H1 (cell line): ENCODE measurements around the gene UNC13D. TPM values are rescaled to one million over a fixed set of nuclear protein-coding genes. Genes with fewer than 3 reads are reported as not detected.

Experiments
- CTCF ChIA-PET: fragments of 300-600 bp; sonication (Branson Sonifier 250); formaldehyde crosslinking; loops from one replicate; lab custom pipeline; 2021; ENCODE audit not compliant: partially characterized antibody; lab: Charles Lee
- POLR2A ChIA-PET: fragments of 300-600 bp; sonication (Branson Sonifier 250); formaldehyde crosslinking; loops from one replicate; lab custom pipeline; 2021; ENCODE audit warnings: inconsistent platforms; ENCODE audit not compliant: partially characterized antibody; lab: Charles Lee
- DNase-seq, 2 experiments: peaks; one replicate each; pipeline versions ENCODE4 v3.0.0 to v3.0.0-alpha.2; 2010 to 2022; ENCODE audit warnings: low spot score in 2 of 2, low read depth in 1 of 2, mixed read lengths in 1 of 2
- FAIRE-seq: peaks from 2 replicates; lab custom pipeline; 2011; peaks lifted over from hg19 to GRCh38; lab: Jason Lieb, UNC
- H2AFZ ChIP-seq: 2 replicates; pipeline ENCODE4 v1.8.1; 2012; ENCODE audit warnings: low read length, inconsistent platforms
- H2AK5ac ChIP-seq: 2 replicates; pipeline ENCODE4 v1.6.1; 2013; ENCODE audit warnings: low read depth, low read length
- H2BK120ac ChIP-seq: replicated peaks from 2 replicates; pipeline ENCODE3; 2013; ENCODE audit warnings: low read depth, low read length, inconsistent platforms
- H2BK12ac ChIP-seq: 2 replicates; pipeline ENCODE4 v1.6.1; 2013; ENCODE audit warnings: low read depth, low read length
- H2BK15ac ChIP-seq: 2 replicates; pipeline ENCODE4 v1.6.1; 2013; ENCODE audit warnings: low read length
- H2BK20ac ChIP-seq: 2 replicates; pipeline ENCODE4 v1.6.1; 2013; ENCODE audit warnings: low read length
- H2BK5ac ChIP-seq: 2 replicates; pipeline ENCODE4 v1.6.1; 2013; ENCODE audit warnings: low read depth, low read length
- H3K14ac ChIP-seq: 2 replicates; pipeline ENCODE4 v1.6.1; 2013; ENCODE audit warnings: inconsistent platforms; ENCODE audit not compliant: insufficient read length
- H3K18ac ChIP-seq: 2 replicates; pipeline ENCODE4 v1.6.1; 2013; ENCODE audit warnings: low read length; ENCODE audit errors: extremely low read depth
- H3K23ac ChIP-seq: 2 replicates; pipeline ENCODE4 v1.6.1; 2013; ENCODE audit warnings: inconsistent platforms; ENCODE audit not compliant: insufficient read length
- H3K23me2 ChIP-seq: 2 replicates; pipeline ENCODE4 v1.6.1; 2013; ENCODE audit warnings: low read depth, low read length
- H3K27ac ChIP-seq: 2 replicates; pipeline ENCODE4 v1.6.1; 2011; ENCODE audit warnings: low read depth, low read length, inconsistent platforms
- H3K27me3 ChIP-seq, 4 experiments: replicated peaks in 1 of 4; 1 replicate in 1 of 4; 2 replicates in 3 of 4; pipeline versions ENCODE4 v1.6.1 to v1.8.1; 2011 to 2013; ENCODE audit warnings: low read length in 3 of 4, mild to moderate bottlenecking in 3 of 4, inconsistent platforms in 2 of 4, mixed read lengths in 2 of 4, moderate library complexity in 1 of 4; ENCODE audit not compliant: control insufficient read depth in 3 of 4, insufficient read depth in 3 of 4; ENCODE audit errors: extremely low read depth in 1 of 4
- H3K36me3 ChIP-seq, 4 experiments: 2 replicates each; pipeline versions ENCODE4 v1.6.1 to v1.8.1; 2011 to 2013; ENCODE audit warnings: mild to moderate bottlenecking in 4 of 4, low read length in 3 of 4, moderate library complexity in 2 of 4, control low read depth in 1 of 4, inconsistent platforms in 1 of 4; ENCODE audit not compliant: insufficient read depth in 4 of 4, control insufficient read depth in 2 of 4
- H3K4ac ChIP-seq: replicated peaks from 2 replicates; pipeline ENCODE3; 2013; ENCODE audit warnings: low read length, low read depth, mixed read lengths, inconsistent platforms; ENCODE audit not compliant: insufficient read length
- H3K4me1 ChIP-seq, 4 experiments: replicated peaks in 1 of 4; 1 replicate in 1 of 4; 2 replicates in 3 of 4; pipeline versions ENCODE4 v1.6.1 to v1.8.1; 2011 to 2013; ENCODE audit warnings: low read length in 3 of 4, inconsistent platforms in 2 of 4, mixed read lengths in 1 of 4; ENCODE audit not compliant: insufficient read depth in 4 of 4, control insufficient read depth in 3 of 4
- H3K4me2 ChIP-seq, 2 experiments: 2 replicates each; pipeline versions ENCODE4 v1.6.1 to v1.8.1; 2011 to 2013; ENCODE audit warnings: low read depth in 2 of 2, low read length in 2 of 2, control low read depth in 1 of 2, inconsistent platforms in 1 of 2, mild to moderate bottlenecking in 1 of 2; ENCODE audit not compliant: insufficient read depth in 1 of 2
- H3K4me3 ChIP-seq, 4 experiments: fragments of 200-600, 300-600 bp in 1 of 4; sonication (generic), shearing (Covaris generic), sonication (Bioruptor Twin) in 1 of 4; 2 replicates each; pipeline versions ENCODE4 v1.5.1 to v1.8.1; 2011 to 2016; ENCODE audit warnings: low read length in 4 of 4, low read depth in 3 of 4, control low read depth in 2 of 4, inconsistent platforms in 2 of 4, mild to moderate bottlenecking in 2 of 4, mixed read lengths in 1 of 4, moderate library complexity in 1 of 4; ENCODE audit not compliant: insufficient read depth in 2 of 4; ENCODE audit errors: extremely low read depth in 1 of 4
- H3K56ac ChIP-seq: replicated peaks from 2 replicates; pipeline ENCODE3; 2013; ENCODE audit warnings: low read depth, mild to moderate bottlenecking, mixed read lengths, low read length, inconsistent platforms; ENCODE audit not compliant: insufficient read length
- H3K79me1 ChIP-seq: 2 replicates; pipeline ENCODE4 v1.6.1; 2013; ENCODE audit warnings: low read depth, low read length, control low read depth
- H3K79me2 ChIP-seq, 2 experiments: 2 replicates each; pipeline versions ENCODE4 v1.6.1 to v1.8.1; 2012 to 2013; ENCODE audit warnings: low read length in 2 of 2, mild to moderate bottlenecking in 2 of 2, inconsistent platforms in 1 of 2; ENCODE audit not compliant: insufficient read depth in 2 of 2, control insufficient read depth in 1 of 2
- H3K9ac ChIP-seq, 4 experiments: replicated peaks in 1 of 4; 1 replicate in 1 of 4; 2 replicates in 3 of 4; pipeline versions ENCODE4 v1.6.1 to v1.8.1; 2011 to 2013; ENCODE audit warnings: low read depth in 3 of 4, low read length in 3 of 4, control low read depth in 2 of 4, mild to moderate bottlenecking in 2 of 4, moderate library complexity in 2 of 4, inconsistent platforms in 1 of 4; ENCODE audit errors: extremely low read depth in 1 of 4
- H3K9me3 ChIP-seq, 2 experiments: 2 replicates each; pipeline versions ENCODE4 v1.6.1 to v1.8.1; 2012 to 2013; ENCODE audit warnings: mild to moderate bottlenecking in 2 of 2, moderate library complexity in 2 of 2, control low read depth in 1 of 2, inconsistent platforms in 1 of 2, low read depth in 1 of 2, low read length in 1 of 2, mixed read lengths in 1 of 2; ENCODE audit not compliant: insufficient read depth in 2 of 2
- H4K20me1 ChIP-seq, 2 experiments: replicated peaks in 1 of 2; 2 replicates each; pipeline versions ENCODE3 to v1.8.1; 2011 to 2013; ENCODE audit warnings: inconsistent platforms in 2 of 2, low read length in 2 of 2, mild to moderate bottlenecking in 1 of 2; ENCODE audit not compliant: insufficient read depth in 2 of 2, control insufficient read depth in 1 of 2
- H4K5ac ChIP-seq: 2 replicates; pipeline ENCODE4 v1.6.1; 2013; ENCODE audit warnings: low read length, low read depth, mixed read lengths, inconsistent platforms; ENCODE audit not compliant: insufficient read length
- H4K8ac ChIP-seq: 2 replicates; pipeline ENCODE4 v1.8.0; 2013; ENCODE audit warnings: mild to moderate bottlenecking, moderate library complexity, low read length, inconsistent platforms; ENCODE audit not compliant: insufficient read depth; ENCODE audit errors: extremely low read depth
- H4K91ac ChIP-seq: replicated peaks from 2 replicates; pipeline ENCODE3; 2013; ENCODE audit warnings: low read length, mixed read lengths, inconsistent platforms; ENCODE audit not compliant: insufficient read length
- WGBS, 2 experiments: shearing (Covaris generic) in 1 of 2; methylation state at CpG; one replicate each; pipeline versions ENCODE4 v1.1.6 to v1.1.7; 2013 to 2015; ENCODE audit warnings: low lambda C conversion rate in 2 of 2, mixed read lengths in 2 of 2, inconsistent platforms in 1 of 2, low coverage in 1 of 2, missing lambda C conversion rate in 1 of 2; ENCODE audit not compliant: insufficient replicate concordance in 2 of 2, insufficient coverage in 1 of 2, insufficient read length in 1 of 2; ENCODE audit errors: extremely low coverage in 1 of 2, missing lambda C conversion rate in 1 of 2; 5-methylcytosine and 5-hydroxymethylcytosine counted together
- polyA plus RNA-seq, 7 experiments: library from polyadenylated mRNA; depleted of rRNA in 3 of 7; stranded (reverse) in 5 of 7; unstranded in 2 of 7; fragments of >200 nt in 5 of 7; fragments of 200-250 nt in 2 of 7; gene quantifications; 1 replicate in 5 of 7; 2 replicates in 1 of 7; 4 replicates in 1 of 7; pipeline versions ENCODE4 v1.2.1 to v1.2.3, GENCODE V29; 2011 to 2013; ENCODE audit warnings: missing spikeins in 2 of 7, mixed read lengths in 2 of 7
- total RNA-seq: library from RNA; stranded (reverse); fragmentation: NEBNext Ultra II Directional; extraction: Animal tissue kit (Norgen Biotek cat#: 25700); gene quantifications from 2 replicates; pipeline ENCODE4 v1.2.1, GENCODE V29; 2021

Gene UNC13D
- total and polyA plus RNA-seq, 2 of the 8 experiments (the other 6 are each of a cell fraction or from before 2014, with no cell fraction given): 3.6 to 8.4 TPM

- Histone ChIP-seq H3K79me2 (peaks cover 3 to 9% of the 10 kb centered on the region in 2 experiments; a peak in 3 of 4 replicates), H3K56ac (no peak overlapping the region), H2BK12ac (no peak overlapping the region), H2BK15ac (no peak overlapping the region), H2BK120ac (no peak overlapping the region), H3K14ac (no peak overlapping the region), H2AFZ (no peak overlapping the region), H3K23me2 (no peaks in the 10 kb centered on the region), H2AK5ac (no peak overlapping the region), H3K9ac (no peak overlapping the region), H3K9me3 (no peaks in the 10 kb centered on the region), H3K4me1 (peaks cover 0 to 11% (median 6%) of the 10 kb centered on the region in 4 experiments; a peak in 5 of 7 replicates), H3K18ac (no peak overlapping the region), H4K20me1 (peaks cover 4 to 5% of the 10 kb centered on the region in 2 experiments), H3K4ac (no peak overlapping the region), H3K4me2 (no peak overlapping the region), H4K5ac (no peak overlapping the region), H3K27ac (no peak overlapping the region), H4K91ac (no peak overlapping the region), H3K36me3 (peaks cover 7 to 36% (median 28%) of the 10 kb centered on the region in 4 experiments), H3K4me3 (no peak overlapping the region), H2BK20ac (no peak overlapping the region), H3K23ac (no peak overlapping the region), H3K79me1 (peaks cover 10% of the 10 kb centered on the region; the same call in 1 of the 2 replicates), H2BK5ac (no peak overlapping the region), H4K8ac (no peak overlapping the region), H3K27me3 (no peaks in the 10 kb centered on the region)
- ChIA-PET POLR2A (interaction anchor here (0.7 to 2.7 kb wide), 8 partner anchors 10 to 55 kb away, joined by 3 to 6 read pairs (median 3); partner anchors contain the start of genes MRPL38 and TRIM47), CTCF (interaction anchor here (0.9 to 27.2 kb wide), 7 partner anchors 9 to 90 kb away, joined by 3 to 563 read pairs (median 8); partner anchors contain the start of gene WBP2)
- WGBS, 2 experiments: 88% methylated on average over 8 of the region's 9 CpGs; no CpG with 5 or more reads in 1 of the 2 experiments
- FAIRE-seq (no peak), DNase-seq (no peak)
Observed at GRCh38 chr17:75849724-75850123, 5.5 kb upstream of the UNC13D start.
